Endothelial cell (in vitro differentiated cells): ENCODE data around the gene NEURL1. TPM values are rescaled to one million over a fixed set of nuclear protein-coding genes. Genes with fewer than 3 reads are reported as not detected.
A peak's percentile ranks its signal among the peaks of the same experiment; 100 is the strongest.

ENCODE experiments used
- DNase-seq: peaks from one replicate; pipeline ENCODE4 v3.0.0; 2021; ENCODE audit warnings: low spot score
- H3K27ac Mint-ChIP-seq: one replicate; pipeline ENCODE4 v1.8.0; 2021; ENCODE audit warnings: mixed read lengths, inconsistent platforms; ENCODE audit not compliant: unreplicated experiment
- H3K27me3 Mint-ChIP-seq: one replicate; pipeline ENCODE4 v1.8.0; 2021; ENCODE audit warnings: mild to moderate bottlenecking, moderate library complexity, mixed read lengths, inconsistent platforms; ENCODE audit not compliant: unreplicated experiment
- H3K36me3 Mint-ChIP-seq: one replicate; pipeline ENCODE4 v1.8.0; 2021; ENCODE audit warnings: mild to moderate bottlenecking, low read depth, mixed read lengths, inconsistent platforms; ENCODE audit not compliant: unreplicated experiment
- H3K4me1 Mint-ChIP-seq: one replicate; pipeline ENCODE4 v1.8.0; 2021; ENCODE audit warnings: mild to moderate bottlenecking, mixed read lengths, inconsistent platforms; ENCODE audit not compliant: unreplicated experiment
- H3K4me3 Mint-ChIP-seq: one replicate; pipeline ENCODE4 v1.8.0; 2021; ENCODE audit warnings: mild to moderate bottlenecking, mixed read lengths, inconsistent platforms; ENCODE audit not compliant: unreplicated experiment
- H3K9me3 Mint-ChIP-seq: one replicate; pipeline ENCODE4 v1.8.0; 2021; ENCODE audit warnings: mixed read lengths, inconsistent platforms; ENCODE audit not compliant: unreplicated experiment
- CTCF ChIP-seq: fragments of 200-600 bp; sonication (generic); IDR thresholded peaks from one replicate; pipeline ENCODE4 v1.5.0; 2021; ENCODE audit warnings: antibody characterized with exemption; ENCODE audit not compliant: unreplicated experiment
- long read RNA-seq: library from polyadenylated mRNA; unstranded; transcript quantifications from one replicate; pipeline ENCODE4 v2.0.0, GENCODE V29; 2020; ENCODE audit not compliant: unreplicated experiment
- total RNA-seq: library from RNA; stranded (reverse); fragmentation: NEBNext Ultra II Directional; extraction: Animal tissue kit (Norgen Biotek cat#: 25700); gene quantifications from one replicate; pipeline ENCODE4 v1.2.1, GENCODE V29; 2021; ENCODE audit not compliant: unreplicated experiment

Gene NEURL1
- total RNA-seq = 0.69 TPM
- long read RNA-seq = 0 reads

- Mint-ChIP-seq H3K4me3 (peak within 1 kb of the TSS; percentile 86), H3K27ac (no peak within 1 kb of the TSS)
These were observed at the start of gene NEURL1 for GRCh38 chr10:103493362-103493915. NEURL1 (plus strand) TSS chr10:103493705; CDS start chr10:103494388, 683 bp downstream.

GRCh38 chr10:103444478-103444877, 49.0 kb upstream of the NEURL1 start:
- H3K4me3 Mint-ChIP-seq = no peak overlapping the region
- H3K36me3 Mint-ChIP-seq = peaks cover 64% of the 10 kb centered on the region
- no peak overlapping the region for H3K27ac Mint-ChIP-seq

More at GRCh38 chr10:103493362-103493915, at the start of gene NEURL1:
- no peaks in the 10 kb centered on the region for H3K9me3 Mint-ChIP-seq
- no peak for DNase-seq
- peaks cover 13% of the 10 kb centered on the region for H3K4me1 Mint-ChIP-seq
- TF ChIP-seq CTCF = no peak
- peaks cover 13% of the 10 kb centered on the region for H3K27me3 Mint-ChIP-seq
- no peaks in the 10 kb centered on the region for H3K36me3 Mint-ChIP-seq

GRCh38 chr10:103445366-103445765, 48.1 kb upstream of the NEURL1 start:
- Mint-ChIP-seq H3K36me3 (peaks cover 56% of the 10 kb centered on the region), H3K27ac (no peak overlapping the region), H3K9me3 (no peaks in the 10 kb centered on the region), H3K4me3 (no peak overlapping the region), H3K4me1 (peaks cover 8% of the 10 kb centered on the region), H3K27me3 (peaks cover 14% of the 10 kb centered on the region)
- DNase-seq = no peak
- TF ChIP-seq CTCF = no peak

More at GRCh38 chr10:103444478-103444877, 49.0 kb upstream of the NEURL1 start:
- TF ChIP-seq CTCF = no peak
- Mint-ChIP-seq H3K4me1 (peaks cover 3% of the 10 kb centered on the region), H3K27me3 (peaks cover 11% of the 10 kb centered on the region), H3K9me3 (no peaks in the 10 kb centered on the region)
- no peak for DNase-seq

GRCh38 chr10:103445767-103446567, 47.5 kb upstream of the NEURL1 start:
- Mint-ChIP-seq H3K9me3 (no peaks in the 10 kb centered on the region), H3K36me3 (peaks cover 55% of the 10 kb centered on the region), H3K27me3 (peaks cover 14% of the 10 kb centered on the region), H3K4me1 (peaks cover 13% of the 10 kb centered on the region), H3K27ac (no peak overlapping the region), H3K4me3 (peak overlapping the region; percentile 42)
- DNase-seq = no peak
- TF ChIP-seq CTCF = no peak

GRCh38 chr10:103447187-103447586, 46.3 kb upstream of the NEURL1 start:
- H3K27me3 Mint-ChIP-seq = peaks cover 14% of the 10 kb centered on the region
- DNase-seq = no peak
- TF ChIP-seq CTCF = no peak
- no peaks in the 10 kb centered on the region for H3K9me3 Mint-ChIP-seq
- H3K4me3 Mint-ChIP-seq = no peak overlapping the region
- H3K4me1 Mint-ChIP-seq = peaks cover 14% of the 10 kb centered on the region
- no peak overlapping the region for H3K27ac Mint-ChIP-seq
- H3K36me3 Mint-ChIP-seq = peaks cover 46% of the 10 kb centered on the region
